ENCODE measurements around the gene PCED1B.

GRCh38 chr12:47282206-47282605 lies 202.8 kb downstream of the PCED1B start:
- TF ChIP-seq EP300 (IDR thresholded peaks at IDR 0.05; ENCODE audit: borderline replicate concordance) (no peak), MAX (IDR thresholded peaks at IDR 0.05) (no peak)
